ENCODE measurements around the gene HYPK. TPM values are rescaled to one million over a fixed set of nuclear protein-coding genes. Genes with fewer than 3 reads are reported as not detected.

The HYPK gene
- total RNA-seq, 4 donors from 2014 or later = 3.7 to 8.4 (median 7.7) TPM

- peaks cover 0 to 27% (median 4%) of the 10 kb centered on the region in 3 donors for H3K4me1 ChIP-seq
- H3K36me3 ChIP-seq = peaks cover 0 to 32% of the 10 kb centered on the region in 2 donors
- WGBS, 2 donors (ENCODE audit: low coverage in 1 of 2) = no CpG with 5 or more reads among the region's 35 CpGs
- H3K9me3 ChIP-seq = no peaks in the 10 kb centered on the region
- no peak for ATAC-seq
- H3K4me3 ChIP-seq = peak overlapping the region; percentile 49 to 64
- no peak for TF ChIP-seq POLR2AphosphoS5 (IDR thresholded peaks at IDR 0.05)
- no peaks in the 10 kb centered on the region for H3K27me3 ChIP-seq
- peak overlapping the region; percentile 59 to 93 (median 92) for H3K27ac ChIP-seq
These were observed 24.2 kb upstream of the HYPK start for GRCh38 chr15:43776101-43776717.

- Histone ChIP-seq H3K27ac (peak within 1 kb of the TSS; percentile 59 to 93 (median 92)), H3K36me3 (peaks cover 0 to 26% of the 10 kb centered on the region in 2 donors), H3K4me3 (peak within 1 kb of the TSS; percentile 49 to 64), H3K9me3 (no peaks in the 10 kb centered on the region), H3K27me3 (no peaks in the 10 kb centered on the region), H3K4me1 (peaks cover 0 to 27% (median 4%) of the 10 kb centered on the region in 3 donors)
- 0% methylated on average over 3 of the region's 41 CpGs; no CpG with 5 or more reads in 1 of the 2 donors for WGBS, 2 donors (ENCODE audit: low coverage in 1 of 2)
- TF ChIP-seq, protein P1, sequence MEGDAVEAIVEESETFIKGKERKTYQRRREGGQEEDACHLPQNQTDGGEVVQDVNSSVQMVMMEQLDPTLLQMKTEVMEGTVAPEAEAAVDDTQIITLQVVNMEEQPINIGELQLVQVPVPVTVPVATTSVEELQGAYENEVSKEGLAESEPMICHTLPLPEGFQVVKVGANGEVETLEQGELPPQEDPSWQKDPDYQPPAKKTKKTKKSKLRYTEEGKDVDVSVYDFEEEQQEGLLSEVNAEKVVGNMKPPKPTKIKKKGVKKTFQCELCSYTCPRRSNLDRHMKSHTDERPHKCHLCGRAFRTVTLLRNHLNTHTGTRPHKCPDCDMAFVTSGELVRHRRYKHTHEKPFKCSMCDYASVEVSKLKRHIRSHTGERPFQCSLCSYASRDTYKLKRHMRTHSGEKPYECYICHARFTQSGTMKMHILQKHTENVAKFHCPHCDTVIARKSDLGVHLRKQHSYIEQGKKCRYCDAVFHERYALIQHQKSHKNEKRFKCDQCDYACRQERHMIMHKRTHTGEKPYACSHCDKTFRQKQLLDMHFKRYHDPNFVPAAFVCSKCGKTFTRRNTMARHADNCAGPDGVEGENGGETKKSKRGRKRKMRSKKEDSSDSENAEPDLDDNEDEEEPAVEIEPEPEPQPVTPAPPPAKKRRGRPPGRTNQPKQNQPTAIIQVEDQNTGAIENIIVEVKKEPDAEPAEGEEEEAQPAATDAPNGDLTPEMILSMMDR (IDR thresholded peaks at IDR 0.05) = no peak
- peak in 1 of 2 donors; percentile 27 for TF ChIP-seq POLR2A (IDR thresholded peaks at IDR 0.05)
- ATAC-seq = peak; percentile 83
These were observed 23.6 kb upstream of the HYPK start, which contains the start of gene ELL3 for GRCh38 chr15:43776718-43777266. ELL3 (minus strand) TSS chr15:43776966; CDS start chr15:43776901, 65 bp downstream.

DNA sequence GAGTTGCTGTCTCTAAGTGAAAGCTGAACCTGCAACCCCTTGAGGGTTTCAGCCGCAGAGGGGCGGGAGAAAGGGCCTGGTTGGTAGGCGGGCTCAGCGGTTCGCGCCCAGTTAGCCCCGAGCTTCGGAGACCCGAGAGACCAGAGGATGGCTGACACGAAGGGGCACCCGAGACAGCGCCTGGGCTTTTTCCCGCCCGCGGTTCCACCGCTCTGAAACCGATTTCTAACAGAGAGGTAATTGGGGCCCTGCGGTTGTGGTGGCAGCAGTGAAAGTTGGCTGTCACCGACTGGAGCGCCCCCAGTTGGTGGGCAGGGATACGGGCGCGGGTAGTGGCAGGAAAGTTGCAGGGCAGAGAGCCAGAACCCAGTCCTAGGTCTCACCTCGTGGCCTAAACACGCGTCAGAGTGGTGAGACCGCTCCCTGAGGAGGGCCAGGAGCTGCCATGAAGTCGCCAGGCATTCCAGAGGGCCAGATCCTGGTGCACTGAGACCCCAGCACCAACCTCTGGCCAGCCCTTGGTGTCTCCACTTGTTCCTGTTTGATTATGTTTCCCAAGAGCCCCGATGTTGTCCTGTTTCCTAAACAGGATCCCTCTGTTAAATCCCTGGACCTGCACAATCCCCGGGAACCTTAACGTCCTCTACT lies 23.0 kb upstream of the HYPK start:
- peak; percentile 91 for ATAC-seq
- peak overlapping the region; percentile 59 to 93 (median 92) for H3K27ac ChIP-seq
- peaks cover 0 to 27% (median 4%) of the 10 kb centered on the region in 3 donors for H3K4me1 ChIP-seq
- no peaks in the 10 kb centered on the region for H3K9me3 ChIP-seq
- no peaks in the 10 kb centered on the region for H3K27me3 ChIP-seq
- TF ChIP-seq POLR2A (IDR thresholded peaks at IDR 0.05) (no peak), EP300 (IDR thresholded peaks at IDR 0.05) (no peak), POLR2AphosphoS5 (IDR thresholded peaks at IDR 0.05) (peak; percentile 55)
- TF ChIP-seq, protein P1 (IDR thresholded peaks at IDR 0.05) = peak; percentile 54 to 86 (median 82)
- 0 to 11% methylated on average over 2 to 4 of the region's 31 CpGs for WGBS, 2 donors (ENCODE audit: low coverage in 1 of 2)
- peaks cover 0 to 20% of the 10 kb centered on the region in 2 donors for H3K36me3 ChIP-seq
- H3K4me3 ChIP-seq = peak overlapping the region; percentile 49 to 64

GRCh38 chr15:43779016-43779415 lies 21.4 kb upstream of the HYPK start:
- Histone ChIP-seq H3K36me3 (peaks cover 0 to 4% of the 10 kb centered on the region in 2 donors), H3K4me1 (peaks cover 0 to 27% (median 4%) of the 10 kb centered on the region in 3 donors), H3K4me3 (no peak overlapping the region), H3K27ac (no peak overlapping the region), H3K27me3 (no peaks in the 10 kb centered on the region), H3K9me3 (no peaks in the 10 kb centered on the region)
- ATAC-seq = no peak
- TF ChIP-seq POLR2A (IDR thresholded peaks at IDR 0.05) (no peak), POLR2AphosphoS5 (IDR thresholded peaks at IDR 0.05) (no peak), EP300 (IDR thresholded peaks at IDR 0.05) (no peak)
- TF ChIP-seq, protein P1 (IDR thresholded peaks at IDR 0.05) = no peak
- 88 to 90% methylated on average over 1 of the region's 1 CpG for WGBS, 2 donors (ENCODE audit: low coverage in 1 of 2)

- peaks cover 3 to 20% (median 15%) of the 10 kb centered on the region in 3 donors for H3K4me1 ChIP-seq
- no peaks in the 10 kb centered on the region for H3K27me3 ChIP-seq
- H3K4me3 ChIP-seq = no peak overlapping the region
- no peak for ATAC-seq
- peaks cover 0 to 9% of the 10 kb centered on the region in 2 donors for H3K36me3 ChIP-seq
- TF ChIP-seq, protein P1 (IDR thresholded peaks at IDR 0.05) = no peak
- no peak for TF ChIP-seq POLR2AphosphoS5 (IDR thresholded peaks at IDR 0.05)
- TF ChIP-seq POLR2A (IDR thresholded peaks at IDR 0.05) = no peak
- no peak for TF ChIP-seq EP300 (IDR thresholded peaks at IDR 0.05)
- H3K9me3 ChIP-seq = no peaks in the 10 kb centered on the region
- WGBS, 2 donors (ENCODE audit: low coverage in 1 of 2) = 88 to 95% methylated on average over 2 to 3 of the region's 3 CpGs
- no peak overlapping the region for H3K27ac ChIP-seq
These were observed 11.0 kb upstream of the HYPK start for GRCh38 chr15:43789409-43789808.

All from gastroesophageal sphincter (tissue), 4 donors.